GM12891 (cell line): ENCODE measurements around the gene ENG.
"Not testable (repeated sequence)": the region's sequence is repeated elsewhere in the genome, so short reads cannot be mapped to it uniquely, and the experiment has no call there.

Experiments used
- DNase-seq: peaks from one replicate; pipeline ENCODE4 v3.0.0; 2011; ENCODE audit warnings: low spot score; ENCODE audit not compliant: insufficient read length
- FAIRE-seq: peaks from 2 replicates; lab custom pipeline; 2011; peaks lifted over from hg19 to GRCh38; lab: Jason Lieb, UNC
- PAX5 ChIP-seq: IDR thresholded peaks from 2 replicates; pipeline ENCODE4 v1.6.1; 2011; ENCODE audit warnings: low read length, moderate library complexity, mild to moderate bottlenecking; ENCODE audit not compliant: insufficient read depth, severe bottlenecking
- POLR2A ChIP-seq: IDR thresholded peaks from 2 replicates; pipeline ENCODE4 v1.6.1; 2011; ENCODE audit warnings: low read depth, low read length, control low read depth
- POLR2AphosphoS5 ChIP-seq: IDR thresholded peaks from 2 replicates; pipeline ENCODE4 v1.6.1; 2011; ENCODE audit warnings: low read depth, low read length, control low read depth
- POU2F2 ChIP-seq: IDR thresholded peaks from 2 replicates; pipeline ENCODE4 v1.6.1; 2011; ENCODE audit warnings: low read depth, mild to moderate bottlenecking, control low read depth, low read length, moderate library complexity
- SPI1 ChIP-seq: IDR thresholded peaks from 2 replicates; pipeline ENCODE4 v1.6.1; 2011; ENCODE audit warnings: low read depth, low read length, control low read depth
- TAF1 ChIP-seq: IDR thresholded peaks from 2 replicates; pipeline ENCODE4 v1.6.1; 2011; ENCODE audit warnings: low read depth, low read length, control low read depth

The ENG gene

GRCh38 chr9:127873886-127874285, 19.4 kb upstream of the ENG start:
- TF ChIP-seq TAF1, result no peak
- no peak for TF ChIP-seq PAX5
- no peak for TF ChIP-seq POLR2AphosphoS5
- TF ChIP-seq SPI1, result no peak
- TF ChIP-seq POLR2A, result no peak
- TF ChIP-seq POU2F2, result no peak
- DNase-seq (no peak), FAIRE-seq (no peak)

- DNase-seq, result no peak
- no peak for TF ChIP-seq POLR2AphosphoS5
- no peak for TF ChIP-seq POU2F2
- no peak for TF ChIP-seq POLR2A
- no peak for TF ChIP-seq TAF1
- FAIRE-seq, result no peak
Measured at GRCh38 chr9:127873223-127873691, 18.8 kb upstream of the ENG start.

- TF ChIP-seq POU2F2 (no peak), POLR2AphosphoS5 (no peak), TAF1 (no peak), PAX5 (no peak), SPI1 (no peak), POLR2A (no peak)
- no peak for FAIRE-seq
- DNase-seq, result no peak
Measured at GRCh38 chr9:127872369-127873222, 18.1 kb upstream of the ENG start.

- TF ChIP-seq POLR2A (no peak), SPI1 (no peak), POLR2AphosphoS5 (no peak), PAX5 (no peak), TAF1 (no peak), POU2F2 (no peak)
- FAIRE-seq, result no peak
- no peak for DNase-seq
Measured at GRCh38 chr9:127871531-127871930, 17.1 kb upstream of the ENG start.

- FAIRE-seq (no peak), DNase-seq (no peak)
- TF ChIP-seq POU2F2, result no peak
- TF ChIP-seq SPI1, result no peak
- TF ChIP-seq TAF1, result no peak
- TF ChIP-seq POLR2AphosphoS5, result no peak
- TF ChIP-seq POLR2A, result no peak
- no peak for TF ChIP-seq PAX5
Measured at GRCh38 chr9:127870887-127871286, 16.4 kb upstream of the ENG start.

- not testable (repeated sequence) for DNase-seq, FAIRE-seq
Measured at GRCh38 chr9:127870153-127870491, 15.7 kb upstream of the ENG start.

GRCh38 chr9:127869310-127870152, 15.1 kb upstream of the ENG start:
- 0 out of 2 replicates have a peak, but pooled peaks have one; percentile 10 for TF ChIP-seq POU2F2
- TF ChIP-seq TAF1, result no peak
- FAIRE-seq (peak; percentile 87), DNase-seq (peak; percentile 98)

- no peak for DNase-seq
- FAIRE-seq, result no peak
- TF ChIP-seq POLR2AphosphoS5, result no peak
- TF ChIP-seq TAF1, result no peak
- TF ChIP-seq POU2F2, result no peak
- TF ChIP-seq SPI1, result no peak
- no peak for TF ChIP-seq POLR2A
- TF ChIP-seq PAX5, result no peak
Measured at GRCh38 chr9:127868278-127868902, 13.9 kb upstream of the ENG start.
